A673 (cell line): ENCODE results near the gene SCMH1. TPM values are rescaled to one million over a fixed set of nuclear protein-coding genes. Genes with fewer than 3 reads are reported as not detected.

Experiments used
- BruUV-seq: library from RNA; stranded (reverse); fragments of 400-500 nt; replicated peaks from 2 replicates; lab custom pipeline; 2021; lab: Mats Ljungman, UMichigan
- CTCF ChIA-PET: fragments of 300-600 bp; sonication (Branson Sonifier 250); formaldehyde crosslinking; loops from one replicate; lab custom pipeline; 2022; ENCODE audit warnings: antibody characterized with exemption; lab: Charles Lee
- POLR2A ChIA-PET: fragments of 300-600 bp; sonication (Branson Sonifier 250); formaldehyde crosslinking; loops from one replicate; lab custom pipeline; 2022; ENCODE audit warnings: antibody characterized with exemption; ENCODE audit not compliant: low non-redundant PET; lab: Charles Lee
- DNase-seq: peaks from one replicate; pipeline ENCODE4 v3.0.0-alpha.2; 2015; ENCODE audit warnings: low spot score
- H3K27ac ChIP-seq: fragments of 200-600 bp; sonication (generic); 2 replicates; pipeline ENCODE4 v1.5.1; 2016; ENCODE audit warnings: mixed run types, low read depth, mild to moderate bottlenecking, mixed read lengths, antibody characterized with exemption, low read length; ENCODE audit not compliant: poor library complexity, severe bottlenecking
- H3K27me3 ChIP-seq: fragments of 200-600 bp; sonication (generic); replicated peaks from 2 replicates; pipeline ENCODE4 v1.6.1; 2017; ENCODE audit warnings: mixed run types, low read depth, mild to moderate bottlenecking, mixed read lengths, antibody characterized with exemption, low read length; ENCODE audit not compliant: insufficient read depth, poor library complexity
- H3K36me3 ChIP-seq: fragments of 200-600 bp; sonication (generic); 2 replicates; pipeline ENCODE4 v1.6.1; 2016; ENCODE audit warnings: mixed run types, mild to moderate bottlenecking, mixed read lengths, antibody characterized with exemption, low read length; ENCODE audit not compliant: insufficient read depth, poor library complexity, severe bottlenecking
- H3K4me1 ChIP-seq: fragments of 200-600 bp; sonication (generic); 2 replicates; pipeline ENCODE4 v1.6.1; 2017; ENCODE audit warnings: mixed run types, mild to moderate bottlenecking, mixed read lengths, antibody characterized with exemption, low read length; ENCODE audit not compliant: insufficient read depth, poor library complexity, severe bottlenecking
- H3K4me3 ChIP-seq: fragments of 200-600 bp; sonication (generic); 2 replicates; pipeline ENCODE4 v1.5.1; 2016; ENCODE audit warnings: low read depth, mixed run types, mild to moderate bottlenecking, mixed read lengths, low read length; ENCODE audit not compliant: poor library complexity, severe bottlenecking
- H3K9me3 ChIP-seq: fragments of 200-600 bp; sonication (generic); 2 replicates; pipeline ENCODE4 v1.6.1; 2016; ENCODE audit warnings: mixed run types, low read depth, mild to moderate bottlenecking, mixed read lengths, antibody characterized with exemption, low read length; ENCODE audit not compliant: poor library complexity, severe bottlenecking
- EZH2 ChIP-seq: fragments of 200-600 bp; sonication (generic); IDR thresholded peaks from 2 replicates; pipeline ENCODE4 v1.6.1; 2017; ENCODE audit warnings: borderline replicate concordance, low read depth, mild to moderate bottlenecking, mixed read lengths, antibody characterized with exemption, low read length; ENCODE audit not compliant: poor library complexity, severe bottlenecking
- intact Hi-C: fragments of 100-400 bp; cut with micrococcal nuclease; formaldehyde crosslinking; loops from one replicate; pipeline ENCODE4 v1.10.0; 2022; ENCODE audit not compliant: unreplicated experiment
- total RNA-seq: library from RNA; stranded (reverse); gene quantifications from 2 replicates; pipeline ENCODE4 v1.2.3, GENCODE V29; 2021
- TF ChIP-seq, protein P1 (sequence below): fragments of 300-800, 200-600 bp; sonication (generic); conservative IDR thresholded peaks from 2 replicates; pipeline ENCODE4 v1.5.1; 2017; ENCODE audit warnings: low read depth, mild to moderate bottlenecking, antibody characterized with exemption, low read length, moderate library complexity, mixed read lengths

SCMH1 gene
- total RNA-seq, 1 experiment from 2014 or later, result 30.4 TPM

DNA sequence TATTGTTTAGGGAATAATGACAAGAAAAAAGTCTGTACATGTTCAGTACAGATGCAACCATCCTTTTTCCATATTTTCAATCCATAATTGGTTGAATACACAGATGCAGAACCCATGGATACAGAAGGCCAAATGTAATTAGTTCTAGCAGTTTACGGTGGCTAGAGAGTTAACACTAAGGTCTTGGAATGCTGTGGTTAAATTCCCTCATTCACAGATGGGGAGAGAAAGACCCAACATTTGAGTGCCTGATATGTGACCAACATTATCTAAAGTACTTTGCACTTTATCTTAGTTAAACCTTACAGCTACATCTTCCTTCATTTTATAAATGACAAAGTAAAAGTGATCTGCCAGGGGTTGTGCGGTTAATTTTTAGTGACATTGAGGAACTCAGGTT, 5.3 kb downstream of the SCMH1 start:
- intact Hi-C loops, result no loop called here
- TF ChIP-seq, protein P1, sequence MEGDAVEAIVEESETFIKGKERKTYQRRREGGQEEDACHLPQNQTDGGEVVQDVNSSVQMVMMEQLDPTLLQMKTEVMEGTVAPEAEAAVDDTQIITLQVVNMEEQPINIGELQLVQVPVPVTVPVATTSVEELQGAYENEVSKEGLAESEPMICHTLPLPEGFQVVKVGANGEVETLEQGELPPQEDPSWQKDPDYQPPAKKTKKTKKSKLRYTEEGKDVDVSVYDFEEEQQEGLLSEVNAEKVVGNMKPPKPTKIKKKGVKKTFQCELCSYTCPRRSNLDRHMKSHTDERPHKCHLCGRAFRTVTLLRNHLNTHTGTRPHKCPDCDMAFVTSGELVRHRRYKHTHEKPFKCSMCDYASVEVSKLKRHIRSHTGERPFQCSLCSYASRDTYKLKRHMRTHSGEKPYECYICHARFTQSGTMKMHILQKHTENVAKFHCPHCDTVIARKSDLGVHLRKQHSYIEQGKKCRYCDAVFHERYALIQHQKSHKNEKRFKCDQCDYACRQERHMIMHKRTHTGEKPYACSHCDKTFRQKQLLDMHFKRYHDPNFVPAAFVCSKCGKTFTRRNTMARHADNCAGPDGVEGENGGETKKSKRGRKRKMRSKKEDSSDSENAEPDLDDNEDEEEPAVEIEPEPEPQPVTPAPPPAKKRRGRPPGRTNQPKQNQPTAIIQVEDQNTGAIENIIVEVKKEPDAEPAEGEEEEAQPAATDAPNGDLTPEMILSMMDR, result no peak
- TF ChIP-seq EZH2, result no peak
- Histone ChIP-seq H3K4me3 (no peak overlapping the region), H3K27me3 (no peaks in the 10 kb centered on the region), H3K9me3 (no peaks in the 10 kb centered on the region), H3K4me1 (peaks cover 30% of the 10 kb centered on the region), H3K27ac (no peak overlapping the region), H3K36me3 (no peaks in the 10 kb centered on the region)
- DNase-seq, result no peak
- BruUV-seq, result no TSS peak
- ChIA-PET CTCF (no interaction called here), POLR2A (interaction anchor here (0.6 kb wide), 1 partner anchor 23 kb away, joined by 3 read pairs; no protein-coding TSS in a partner anchor)

DNA sequence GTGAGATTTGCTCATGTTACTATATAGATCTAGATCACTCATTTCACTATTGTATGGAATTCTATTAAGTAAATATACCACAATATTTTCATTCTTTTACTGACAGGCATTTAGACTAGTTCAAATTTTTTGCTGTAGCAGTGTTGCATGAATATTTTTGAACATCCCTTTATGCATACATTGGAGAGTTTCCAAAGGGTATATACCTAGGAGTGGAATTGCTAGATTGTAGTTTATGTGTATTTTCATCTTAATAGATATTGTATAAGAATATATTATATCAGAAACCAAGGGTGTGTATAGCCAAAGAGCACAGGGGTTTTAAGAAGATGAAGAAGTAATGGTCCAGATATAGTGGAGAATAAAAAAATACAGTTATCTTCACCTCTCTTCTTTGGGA, 6.2 kb downstream of the SCMH1 start:
- H3K36me3 ChIP-seq, result no peaks in the 10 kb centered on the region
- H3K27me3 ChIP-seq, result no peaks in the 10 kb centered on the region
- peaks cover 26% of the 10 kb centered on the region for H3K4me1 ChIP-seq
- H3K9me3 ChIP-seq, result no peaks in the 10 kb centered on the region
- ChIA-PET POLR2A (interaction anchor here (0.6 kb wide), 1 partner anchor 22 kb away, joined by 3 read pairs; no protein-coding TSS in a partner anchor), CTCF (interaction anchor here (0.7 kb wide), 1 partner anchor 115 kb away, joined by 15 read pairs; no protein-coding TSS in a partner anchor)
- intact Hi-C loops, result no loop called here
- no peak overlapping the region for H3K27ac ChIP-seq
- DNase-seq, result no peak
- H3K4me3 ChIP-seq, result no peak overlapping the region
- TF ChIP-seq, protein P1, result no peak
- BruUV-seq, result no TSS peak

DNA sequence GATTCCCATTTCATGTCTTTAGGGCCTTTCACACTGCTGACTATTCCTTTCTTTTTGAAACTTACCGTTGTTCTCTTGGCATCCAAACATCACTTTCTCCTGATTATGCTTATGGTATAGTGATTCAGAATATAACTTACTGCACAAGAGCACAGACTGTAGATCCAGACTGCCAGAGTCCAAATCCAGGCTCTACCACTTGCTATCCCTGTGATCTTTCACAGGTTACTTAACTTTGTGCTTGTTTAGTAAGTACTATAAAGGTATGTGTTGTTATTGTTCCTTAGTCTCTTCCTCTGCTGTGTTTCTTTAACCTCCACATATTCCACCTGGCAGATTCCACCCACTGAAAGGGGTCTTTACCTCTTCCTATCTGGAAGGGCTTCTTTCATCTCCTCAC, 8.4 kb downstream of the SCMH1 start:
- BruUV-seq, result no TSS peak
- Histone ChIP-seq H3K4me3 (no peak overlapping the region), H3K27ac (no peak overlapping the region), H3K4me1 (peaks cover 5% of the 10 kb centered on the region), H3K27me3 (no peaks in the 10 kb centered on the region), H3K9me3 (no peaks in the 10 kb centered on the region), H3K36me3 (no peaks in the 10 kb centered on the region)
- no peak for DNase-seq
- CTCF ChIA-PET, result no interaction called here
- TF ChIP-seq, protein P1, result no peak
- TF ChIP-seq EZH2, result no peak
- POLR2A ChIA-PET, result no interaction called here
- intact Hi-C loops, result no loop called here
